Osteoblast (primary cell): ENCODE measurements around the gene HPCA. TPM values are rescaled to one million over a fixed set of nuclear protein-coding genes. Genes with fewer than 3 reads are reported as not detected.

Experiments used
- DNase-seq: peaks from one replicate; pipeline ENCODE4 v3.0.0; 2011; ENCODE audit warnings: low spot score, mixed read lengths; ENCODE audit not compliant: insufficient read length; ENCODE audit errors: missing footprints
- H2AFZ ChIP-seq: 2 replicates; pipeline ENCODE4 v1.6.0; 2011; ENCODE audit warnings: mild to moderate bottlenecking, low read length
- H3K27ac ChIP-seq: 2 replicates; pipeline ENCODE4 v1.5.1; 2011; ENCODE audit warnings: mild to moderate bottlenecking, low read depth, low read length, moderate library complexity
- H3K27me3 ChIP-seq: 2 replicates; pipeline ENCODE4 v1.6.0; 2012; ENCODE audit warnings: mild to moderate bottlenecking, control low read depth, inconsistent platforms, low read length, moderate library complexity; ENCODE audit not compliant: insufficient read depth
- H3K36me3 ChIP-seq: 2 replicates; pipeline ENCODE4 v1.5.1; 2011; ENCODE audit warnings: mild to moderate bottlenecking, low read length, control low read depth, moderate library complexity; ENCODE audit not compliant: insufficient read depth
- H3K4me1 ChIP-seq: 2 replicates; pipeline ENCODE4 v1.5.1; 2011; ENCODE audit warnings: mild to moderate bottlenecking, low read length, control low read depth, moderate library complexity; ENCODE audit not compliant: insufficient read depth
- H3K4me2 ChIP-seq: 2 replicates; pipeline ENCODE4 v1.6.0; 2011; ENCODE audit warnings: mild to moderate bottlenecking, low read length; ENCODE audit not compliant: insufficient read depth
- H3K4me3 ChIP-seq: fragments of 200-600 bp; sonication (generic); 3 replicates; pipeline ENCODE4 v1.5.1; 2012; ENCODE audit warnings: mild to moderate bottlenecking, low read length, inconsistent platforms; ENCODE audit not compliant: insufficient read depth
- H3K79me2 ChIP-seq: 2 replicates; pipeline ENCODE4 v1.6.0; 2012; ENCODE audit warnings: mild to moderate bottlenecking, low read length, control low read depth, inconsistent platforms; ENCODE audit not compliant: insufficient read depth
- H3K9me3 ChIP-seq: 2 replicates; pipeline ENCODE4 v1.5.1; 2011; ENCODE audit warnings: low read depth, low read length, control low read depth
- H4K20me1 ChIP-seq: 2 replicates; pipeline ENCODE4 v1.6.0; 2012; ENCODE audit warnings: mild to moderate bottlenecking, low read length, control low read depth; ENCODE audit not compliant: insufficient read depth
- total RNA-seq: library from RNA; depleted of rRNA; stranded (reverse); fragments of >200 nt; gene quantifications from 2 replicates; pipeline ENCODE4 v1.2.3, GENCODE V29; 2012
- TF ChIP-seq, protein P1 (sequence below): IDR thresholded peaks from 2 replicates; pipeline ENCODE4 v1.5.1; 2011; ENCODE audit warnings: mild to moderate bottlenecking, low read depth, low read length, moderate library complexity; ENCODE audit errors: extremely low read depth

Gene HPCA
- total RNA-seq, 1 donor, result not detected

DNA sequence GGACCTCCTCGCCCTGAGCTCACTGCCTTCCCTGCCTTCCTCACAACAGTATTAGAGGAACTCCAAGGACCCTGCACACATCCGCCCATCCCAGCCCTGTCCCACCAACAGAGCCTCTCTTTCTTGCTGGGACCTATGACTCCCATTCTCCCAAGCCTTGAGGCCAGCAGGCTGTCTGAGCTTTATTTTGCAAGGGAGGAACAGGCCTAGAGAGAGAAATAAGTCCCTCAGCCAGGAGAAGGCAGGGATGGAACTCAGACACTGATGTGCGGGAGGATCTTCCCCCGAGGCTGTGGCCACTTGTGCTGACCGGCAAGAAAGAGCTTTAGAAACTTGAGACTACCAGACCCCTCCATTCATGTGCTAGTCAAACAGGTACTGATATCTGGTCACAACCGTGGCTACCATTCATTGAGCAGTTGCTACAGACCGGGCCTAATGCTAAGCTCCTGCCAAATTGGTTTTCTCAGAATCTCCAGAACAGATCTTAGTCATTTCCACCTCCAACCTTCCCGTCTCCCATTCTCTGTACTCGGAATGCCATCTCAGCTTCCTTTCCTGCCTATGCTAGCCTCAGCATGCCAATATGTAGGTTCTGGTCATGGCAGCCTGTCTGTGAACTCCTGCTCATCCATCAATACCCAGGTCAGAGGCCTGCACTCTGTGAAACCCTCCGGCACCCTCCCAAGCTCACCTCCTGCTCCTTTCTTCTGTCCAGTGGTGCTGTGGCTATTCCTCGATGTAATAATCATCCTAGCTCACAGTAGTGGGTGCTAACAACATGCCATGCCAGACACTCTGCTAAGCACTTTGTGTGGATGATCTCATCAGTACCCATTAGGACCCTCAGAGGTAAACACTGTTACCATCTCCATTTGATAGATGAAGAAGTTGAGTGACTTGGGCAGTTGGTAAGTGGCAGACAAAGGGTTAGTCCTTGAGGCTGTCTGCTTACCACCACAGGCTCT lies 11.1 kb downstream of the HPCA start:
- H3K27ac ChIP-seq, result no peak overlapping the region
- TF ChIP-seq, protein P1, sequence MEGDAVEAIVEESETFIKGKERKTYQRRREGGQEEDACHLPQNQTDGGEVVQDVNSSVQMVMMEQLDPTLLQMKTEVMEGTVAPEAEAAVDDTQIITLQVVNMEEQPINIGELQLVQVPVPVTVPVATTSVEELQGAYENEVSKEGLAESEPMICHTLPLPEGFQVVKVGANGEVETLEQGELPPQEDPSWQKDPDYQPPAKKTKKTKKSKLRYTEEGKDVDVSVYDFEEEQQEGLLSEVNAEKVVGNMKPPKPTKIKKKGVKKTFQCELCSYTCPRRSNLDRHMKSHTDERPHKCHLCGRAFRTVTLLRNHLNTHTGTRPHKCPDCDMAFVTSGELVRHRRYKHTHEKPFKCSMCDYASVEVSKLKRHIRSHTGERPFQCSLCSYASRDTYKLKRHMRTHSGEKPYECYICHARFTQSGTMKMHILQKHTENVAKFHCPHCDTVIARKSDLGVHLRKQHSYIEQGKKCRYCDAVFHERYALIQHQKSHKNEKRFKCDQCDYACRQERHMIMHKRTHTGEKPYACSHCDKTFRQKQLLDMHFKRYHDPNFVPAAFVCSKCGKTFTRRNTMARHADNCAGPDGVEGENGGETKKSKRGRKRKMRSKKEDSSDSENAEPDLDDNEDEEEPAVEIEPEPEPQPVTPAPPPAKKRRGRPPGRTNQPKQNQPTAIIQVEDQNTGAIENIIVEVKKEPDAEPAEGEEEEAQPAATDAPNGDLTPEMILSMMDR, result no peak

DNA sequence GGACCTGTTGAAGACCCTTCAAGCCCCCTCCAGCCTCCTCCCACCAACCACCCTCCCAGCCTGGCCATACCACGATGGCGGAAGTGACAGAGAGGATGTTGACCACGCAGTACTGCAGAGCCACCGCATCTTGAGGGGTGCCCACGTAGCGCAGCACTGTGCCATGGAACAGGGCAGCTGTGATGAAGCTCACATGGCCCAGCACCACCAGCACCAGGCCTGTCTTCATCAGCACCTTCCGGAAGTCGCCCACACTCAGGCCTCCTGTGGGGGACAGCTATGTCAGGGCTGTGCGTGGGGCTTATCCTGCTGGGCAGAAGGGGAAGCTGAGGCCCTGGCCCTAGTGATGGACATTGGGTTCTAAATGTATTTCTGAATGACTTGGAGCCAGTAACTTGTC lies 11.8 kb downstream of the HPCA start:
- Histone ChIP-seq H3K36me3 (no peaks in the 10 kb centered on the region), H2AFZ (no peak overlapping the region), H3K9me3 (no peaks in the 10 kb centered on the region), H3K4me1 (peaks cover 5% of the 10 kb centered on the region), H3K4me2 (no peak overlapping the region), H4K20me1 (no peaks in the 10 kb centered on the region), H3K27ac (no peak overlapping the region), H3K4me3 (no peak overlapping the region), H3K27me3 (peaks cover 3% of the 10 kb centered on the region), H3K79me2 (no peaks in the 10 kb centered on the region)
- TF ChIP-seq, protein P1, result no peak
- peak; percentile 64 for DNase-seq

More for the DNA sequence above, 11.1 kb downstream of the HPCA start:
- Histone ChIP-seq H3K9me3 (no peaks in the 10 kb centered on the region), H3K79me2 (no peaks in the 10 kb centered on the region), H3K4me1 (peaks cover 5% of the 10 kb centered on the region), H3K27me3 (peaks cover 4% of the 10 kb centered on the region), H2AFZ (no peak overlapping the region), H3K36me3 (no peaks in the 10 kb centered on the region), H4K20me1 (no peaks in the 10 kb centered on the region), H3K4me3 (no peak overlapping the region), H3K4me2 (no peak overlapping the region)
- peak; percentile 86 for DNase-seq

DNA sequence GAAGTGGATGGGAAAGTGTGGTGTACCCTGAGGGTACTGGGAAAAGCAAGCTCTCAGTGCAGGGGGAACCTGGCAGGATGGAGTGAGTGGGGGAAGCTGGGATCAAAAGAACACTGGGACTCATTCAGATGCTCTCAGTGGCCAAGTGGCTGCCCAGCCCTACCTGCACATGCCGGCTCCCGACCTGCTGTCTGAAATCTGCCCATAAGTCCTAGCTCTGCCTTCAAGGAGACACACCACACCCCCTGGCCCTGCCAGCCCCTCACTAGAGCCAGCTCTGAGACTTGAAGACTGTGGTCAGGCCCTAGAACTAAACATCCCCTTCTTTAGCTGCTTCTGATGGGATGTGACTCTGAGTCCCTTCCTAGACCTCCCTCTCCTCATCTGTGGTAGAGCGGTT lies 12.7 kb downstream of the HPCA start:
- H3K4me2 ChIP-seq, result no peak overlapping the region
- H3K4me1 ChIP-seq, result peaks cover 5% of the 10 kb centered on the region
- TF ChIP-seq, protein P1, result no peak
- peaks cover 3% of the 10 kb centered on the region for H3K27me3 ChIP-seq
- H3K27ac ChIP-seq, result no peak overlapping the region
- DNase-seq, result peak; percentile 44
- no peaks in the 10 kb centered on the region for H4K20me1 ChIP-seq
- no peak overlapping the region for H2AFZ ChIP-seq
- H3K9me3 ChIP-seq, result no peaks in the 10 kb centered on the region
- no peaks in the 10 kb centered on the region for H3K79me2 ChIP-seq
- no peak overlapping the region for H3K4me3 ChIP-seq
- H3K36me3 ChIP-seq, result no peaks in the 10 kb centered on the region

DNA sequence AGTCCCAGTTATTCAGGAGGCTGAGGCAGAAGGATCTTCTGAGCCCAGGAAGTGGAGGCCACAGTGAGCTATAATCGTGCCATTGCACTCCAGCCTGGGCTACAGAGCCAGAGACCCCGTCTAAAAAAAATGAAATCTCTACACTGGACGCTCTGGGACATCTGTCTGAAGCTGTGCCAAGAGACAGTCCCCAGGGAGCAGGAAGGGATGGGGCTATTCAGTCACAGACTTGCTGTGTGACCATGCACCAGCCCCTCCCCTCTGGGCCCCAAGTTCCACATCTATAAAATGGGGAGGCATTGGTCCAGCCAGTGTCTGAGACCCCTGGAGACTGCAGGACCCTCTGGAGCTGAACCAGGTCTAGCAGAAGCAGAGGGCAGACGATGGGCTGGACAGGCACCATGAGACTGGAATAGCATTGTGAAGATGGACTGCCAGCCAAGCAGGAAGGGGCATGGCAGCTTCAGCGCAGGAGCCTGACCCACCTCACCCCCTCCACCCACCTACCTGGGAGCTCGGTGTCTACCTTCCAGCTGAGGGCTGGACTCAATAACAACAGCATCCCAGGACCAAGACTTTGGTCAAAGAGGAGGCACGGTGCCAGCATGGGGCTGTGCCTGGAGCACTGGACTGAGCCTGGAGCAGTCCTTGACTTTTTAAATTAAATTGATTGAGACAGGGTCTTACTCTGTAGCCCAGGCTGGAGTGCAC lies 13.4 kb downstream of the HPCA start:
- no peak overlapping the region for H3K4me2 ChIP-seq
- H3K79me2 ChIP-seq, result no peaks in the 10 kb centered on the region
- H3K4me1 ChIP-seq, result peaks cover 5% of the 10 kb centered on the region
- peak; percentile 66 for DNase-seq
- no peaks in the 10 kb centered on the region for H4K20me1 ChIP-seq
- no peak overlapping the region for H3K4me3 ChIP-seq
- H3K27ac ChIP-seq, result no peak overlapping the region
- no peaks in the 10 kb centered on the region for H3K9me3 ChIP-seq
- no peak overlapping the region for H2AFZ ChIP-seq
- no peaks in the 10 kb centered on the region for H3K36me3 ChIP-seq
- H3K27me3 ChIP-seq, result peaks cover 6% of the 10 kb centered on the region
- TF ChIP-seq, protein P1, result no peak
